ENCODE measurements around the gene RPP25L.

RPP25L gene

DNA sequence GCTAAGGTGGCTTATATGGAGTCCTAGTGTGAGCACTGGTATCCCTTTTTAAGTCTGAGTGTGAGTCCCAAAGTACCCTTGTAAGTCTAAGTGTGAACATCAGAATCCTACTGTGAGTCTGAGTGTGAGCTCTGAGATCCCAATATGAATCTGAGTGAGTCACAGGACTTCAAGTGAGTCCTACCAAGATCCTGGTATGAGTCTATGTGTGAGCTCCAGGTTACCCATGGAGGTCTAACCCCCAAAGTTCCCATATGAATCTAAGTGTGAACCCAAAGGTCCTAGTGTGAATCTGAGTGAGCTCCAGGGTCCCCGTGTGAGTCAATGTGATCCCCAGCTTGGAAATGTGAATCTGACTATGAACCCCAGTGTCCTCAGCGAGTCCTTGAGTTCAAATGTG is 24.6 kb downstream of the RPP25L start:
- H3K4me3 ChIP-seq (ENCODE audit: low read depth in 1 of 5, low read length in 5 of 5), result peak overlapping the region in 2 of 5 donors; percentile 9 to 82

GRCh38 chr9:34585946-34586669 is 25.8 kb downstream of the RPP25L start:
- Histone ChIP-seq H3K27me3 (ENCODE audit: control insufficient read depth in 5 of 5, insufficient read depth in 4 of 5, low read length in 5 of 5) (peaks cover 0 to 21% (median 19%) of the 10 kb centered on the region in 5 donors), H3K9ac (ENCODE audit: low read length in 5 of 5) (no peak overlapping the region), H3K36me3 (ENCODE audit: control insufficient read depth in 5 of 5, insufficient read depth in 5 of 5, low read length in 5 of 5) (no peaks in the 10 kb centered on the region), H3K4me3 (ENCODE audit: low read depth in 1 of 5, low read length in 5 of 5) (no peak overlapping the region), H3K27ac (ENCODE audit: low read depth, low read length) (no peak overlapping the region), H3K9me3 (ENCODE audit: control insufficient read depth in 5 of 5, low read length in 5 of 5) (no peaks in the 10 kb centered on the region), H3K4me1 (ENCODE audit: control insufficient read depth in 5 of 5, insufficient read depth in 5 of 5, low read length in 5 of 5) (peaks cover 4 to 71% (median 58%) of the 10 kb centered on the region in 5 donors)

More for the DNA sequence above, 24.6 kb downstream of the RPP25L start:
- H3K36me3 ChIP-seq (ENCODE audit: control insufficient read depth in 5 of 5, insufficient read depth in 5 of 5, low read length in 5 of 5), result no peaks in the 10 kb centered on the region
- no peak overlapping the region for H3K9ac ChIP-seq (ENCODE audit: low read length in 5 of 5)
- no peak overlapping the region for H3K27ac ChIP-seq (ENCODE audit: low read depth, low read length)
- peaks cover 0 to 21% (median 19%) of the 10 kb centered on the region in 5 donors for H3K27me3 ChIP-seq (ENCODE audit: control insufficient read depth in 5 of 5, insufficient read depth in 4 of 5, low read length in 5 of 5)
- peaks cover 4 to 83% (median 67%) of the 10 kb centered on the region in 5 donors for H3K4me1 ChIP-seq (ENCODE audit: control insufficient read depth in 5 of 5, insufficient read depth in 5 of 5, low read length in 5 of 5)
- H3K9me3 ChIP-seq (ENCODE audit: control insufficient read depth in 5 of 5, low read length in 5 of 5), result no peaks in the 10 kb centered on the region

DNA sequence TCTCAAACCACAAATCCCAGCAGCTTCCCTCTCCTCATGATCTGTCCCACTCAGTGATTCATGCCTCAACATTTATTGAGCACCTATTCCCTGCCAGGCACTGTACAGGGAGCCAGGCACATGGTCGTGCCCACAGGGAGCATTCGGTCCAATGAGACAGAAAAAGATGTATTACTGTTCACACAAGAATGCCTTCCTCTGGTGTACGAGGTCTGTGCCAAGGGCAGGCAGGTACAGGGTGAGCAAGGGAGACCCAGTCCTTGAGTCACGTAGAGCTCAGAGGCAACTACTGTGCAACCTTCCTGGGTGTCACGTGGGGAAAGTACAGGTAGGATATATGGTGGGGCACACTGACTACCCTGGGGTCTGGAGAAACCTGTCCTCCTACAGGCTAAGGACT is 26.9 kb downstream of the RPP25L start:
- peaks cover 0 to 23% (median 19%) of the 10 kb centered on the region in 5 donors for H3K27me3 ChIP-seq (ENCODE audit: control insufficient read depth in 5 of 5, insufficient read depth in 4 of 5, low read length in 5 of 5)

GRCh38 chr9:34582787-34583186 is 29.1 kb downstream of the RPP25L start:
- Histone ChIP-seq H3K36me3 (ENCODE audit: control insufficient read depth in 5 of 5, insufficient read depth in 5 of 5, low read length in 5 of 5) (peaks cover 0 to 5% (median 2%) of the 10 kb centered on the region in 5 donors), H3K4me3 (ENCODE audit: low read depth in 1 of 5, low read length in 5 of 5) (no peak overlapping the region), H3K9me3 (ENCODE audit: control insufficient read depth in 5 of 5, low read length in 5 of 5) (no peaks in the 10 kb centered on the region), H3K27ac (ENCODE audit: low read depth, low read length) (no peak overlapping the region), H3K9ac (ENCODE audit: low read length in 5 of 5) (no peak overlapping the region), H3K27me3 (ENCODE audit: control insufficient read depth in 5 of 5, insufficient read depth in 4 of 5, low read length in 5 of 5) (peaks cover 0 to 30% (median 16%) of the 10 kb centered on the region in 5 donors), H3K4me1 (ENCODE audit: control insufficient read depth in 5 of 5, insufficient read depth in 5 of 5, low read length in 5 of 5) (peaks cover 0 to 58% (median 38%) of the 10 kb centered on the region in 5 donors)

More for the DNA sequence above, 26.9 kb downstream of the RPP25L start:
- no peak overlapping the region for H3K27ac ChIP-seq (ENCODE audit: low read depth, low read length)
- peaks cover 0 to 5% (median 2%) of the 10 kb centered on the region in 5 donors for H3K36me3 ChIP-seq (ENCODE audit: control insufficient read depth in 5 of 5, insufficient read depth in 5 of 5, low read length in 5 of 5)
- no peak overlapping the region for H3K9ac ChIP-seq (ENCODE audit: low read length in 5 of 5)
- H3K4me1 ChIP-seq (ENCODE audit: control insufficient read depth in 5 of 5, insufficient read depth in 5 of 5, low read length in 5 of 5), result peaks cover 4 to 60% (median 46%) of the 10 kb centered on the region in 5 donors
- no peaks in the 10 kb centered on the region for H3K9me3 ChIP-seq (ENCODE audit: control insufficient read depth in 5 of 5, low read length in 5 of 5)
- H3K4me3 ChIP-seq (ENCODE audit: low read depth in 1 of 5, low read length in 5 of 5), result no peak overlapping the region

DNA sequence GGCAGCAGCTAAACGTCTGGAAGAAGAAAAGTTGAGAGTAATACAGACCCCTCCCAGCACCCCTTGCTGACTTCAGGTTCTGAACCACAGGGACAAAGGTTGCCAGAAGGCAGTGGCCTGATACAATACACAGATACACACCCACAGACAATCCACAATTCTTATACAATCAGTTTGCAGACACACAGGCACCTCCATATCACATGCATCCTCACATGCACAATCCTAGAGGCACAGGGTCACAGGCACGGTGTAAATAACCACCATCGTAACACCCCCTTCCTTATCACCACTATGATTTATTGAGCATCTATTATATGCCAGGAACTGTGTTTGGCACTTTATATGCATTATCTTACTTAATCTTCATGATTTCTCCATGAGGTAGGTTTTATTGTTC is 30.6 kb downstream of the RPP25L start:
- Histone ChIP-seq H3K4me1 (ENCODE audit: control insufficient read depth in 5 of 5, insufficient read depth in 5 of 5, low read length in 5 of 5) (peaks cover 0 to 43% (median 25%) of the 10 kb centered on the region in 5 donors), H3K9ac (ENCODE audit: low read length in 5 of 5) (peak overlapping the region in 1 of 5 donors; percentile 2), H3K27me3 (ENCODE audit: control insufficient read depth in 5 of 5, insufficient read depth in 4 of 5, low read length in 5 of 5) (peaks cover 0 to 35% (median 16%) of the 10 kb centered on the region in 5 donors), H3K9me3 (ENCODE audit: control insufficient read depth in 5 of 5, low read length in 5 of 5) (no peaks in the 10 kb centered on the region), H3K27ac (ENCODE audit: low read depth, low read length) (no peak overlapping the region), H3K36me3 (ENCODE audit: control insufficient read depth in 5 of 5, insufficient read depth in 5 of 5, low read length in 5 of 5) (peaks cover 0 to 8% (median 5%) of the 10 kb centered on the region in 5 donors), H3K4me3 (ENCODE audit: low read depth in 1 of 5, low read length in 5 of 5) (no peak overlapping the region)

DNA sequence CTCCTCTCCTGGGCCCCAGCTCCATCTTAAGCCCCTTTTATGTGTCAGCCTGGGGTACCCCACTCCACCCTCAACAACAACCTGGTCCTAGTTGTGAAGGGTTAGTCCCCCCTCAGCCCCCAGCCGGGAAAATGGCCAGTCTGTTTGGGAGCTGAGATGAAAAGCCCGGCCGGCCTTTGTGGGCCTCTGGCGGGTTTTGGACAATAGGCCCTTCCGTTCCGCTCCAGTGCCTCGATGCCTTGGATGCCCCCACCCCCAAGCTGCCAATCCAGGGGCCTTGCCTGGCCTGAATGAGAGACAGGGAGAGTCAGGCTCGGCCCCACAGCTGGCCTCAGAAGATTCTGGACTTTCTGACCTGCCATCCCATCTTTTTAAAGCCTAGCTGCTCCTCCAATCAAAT is 31.5 kb downstream of the RPP25L start:
- no peaks in the 10 kb centered on the region for H3K9me3 ChIP-seq (ENCODE audit: control insufficient read depth in 5 of 5, low read length in 5 of 5)
- H3K4me3 ChIP-seq (ENCODE audit: low read depth in 1 of 5, low read length in 5 of 5), result no peak overlapping the region
- H3K9ac ChIP-seq (ENCODE audit: low read length in 5 of 5), result peak overlapping the region in 2 of 5 donors; percentile 5 to 34
- peaks cover 0 to 33% (median 15%) of the 10 kb centered on the region in 5 donors for H3K4me1 ChIP-seq (ENCODE audit: control insufficient read depth in 5 of 5, insufficient read depth in 5 of 5, low read length in 5 of 5)
- peaks cover 0 to 29% (median 13%) of the 10 kb centered on the region in 5 donors for H3K27me3 ChIP-seq (ENCODE audit: control insufficient read depth in 5 of 5, insufficient read depth in 4 of 5, low read length in 5 of 5)
- no peak overlapping the region for H3K27ac ChIP-seq (ENCODE audit: low read depth, low read length)
- peaks cover 0 to 8% (median 6%) of the 10 kb centered on the region in 5 donors for H3K36me3 ChIP-seq (ENCODE audit: control insufficient read depth in 5 of 5, insufficient read depth in 5 of 5, low read length in 5 of 5)

DNA sequence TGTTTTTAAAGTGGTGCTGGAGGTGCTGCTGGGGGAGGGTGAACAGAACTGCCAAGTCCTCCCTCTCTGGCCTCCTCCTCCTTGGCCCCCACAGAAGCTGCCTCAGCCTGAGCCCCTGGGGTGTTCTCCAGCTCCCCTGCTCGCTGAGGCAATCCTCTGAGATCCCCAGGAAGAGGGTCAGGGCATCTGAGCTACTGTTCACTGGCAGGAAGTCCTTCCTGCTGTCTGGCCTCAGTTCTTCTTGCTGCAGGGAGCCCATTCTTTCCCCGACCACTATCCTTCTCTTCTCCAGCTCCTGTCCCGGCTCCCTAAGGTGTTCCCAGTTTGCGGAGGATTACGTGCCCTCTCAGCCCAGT is 32.1 kb downstream of the RPP25L start:
- H3K9me3 ChIP-seq (ENCODE audit: control insufficient read depth in 5 of 5, low read length in 5 of 5), result no peaks in the 10 kb centered on the region
- no peak overlapping the region for H3K27ac ChIP-seq (ENCODE audit: low read depth, low read length)
- H3K9ac ChIP-seq (ENCODE audit: low read length in 5 of 5), result peak overlapping the region in 1 of 5 donors; percentile 34
- H3K27me3 ChIP-seq (ENCODE audit: control insufficient read depth in 5 of 5, insufficient read depth in 4 of 5, low read length in 5 of 5), result peaks cover 0 to 25% (median 13%) of the 10 kb centered on the region in 5 donors
- peaks cover 0 to 10% (median 6%) of the 10 kb centered on the region in 5 donors for H3K36me3 ChIP-seq (ENCODE audit: control insufficient read depth in 5 of 5, insufficient read depth in 5 of 5, low read length in 5 of 5)
- H3K4me1 ChIP-seq (ENCODE audit: control insufficient read depth in 5 of 5, insufficient read depth in 5 of 5, low read length in 5 of 5), result peaks cover 0 to 28% (median 13%) of the 10 kb centered on the region in 5 donors
- H3K4me3 ChIP-seq (ENCODE audit: low read depth in 1 of 5, low read length in 5 of 5), result no peak overlapping the region

DNA sequence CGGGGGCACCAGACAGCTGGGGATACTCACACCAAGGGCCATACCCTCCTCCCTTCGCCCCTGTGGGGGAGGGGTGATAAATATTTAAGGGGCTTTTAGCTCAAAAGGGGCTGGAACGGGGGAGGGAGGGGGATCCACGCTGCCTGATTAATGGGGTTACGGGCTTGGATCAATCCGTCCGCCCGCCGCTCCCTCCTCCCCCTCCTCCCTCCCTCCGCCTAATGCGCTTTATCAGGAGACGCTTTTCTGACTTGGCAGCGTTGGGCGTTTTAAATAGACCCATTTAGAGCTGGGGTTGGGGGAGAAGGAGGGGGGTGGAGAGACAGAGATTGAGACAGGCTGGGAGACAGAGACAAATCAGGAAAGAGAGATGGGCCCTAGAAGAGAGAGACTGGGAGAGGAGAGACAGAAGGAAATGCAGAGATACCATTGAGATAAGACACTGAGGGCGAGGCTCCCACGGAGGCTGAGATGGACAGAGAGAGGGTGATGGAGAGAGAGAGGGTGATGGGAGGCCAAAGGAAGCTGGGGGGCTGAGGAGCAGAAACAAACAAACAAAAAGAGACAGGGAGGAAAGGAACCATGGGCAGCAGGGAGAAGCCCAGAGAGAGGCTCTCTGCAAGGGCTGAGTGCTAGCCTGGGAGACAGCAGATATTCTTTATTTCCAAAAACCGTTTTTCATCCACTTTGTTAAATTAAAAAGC is 32.6 kb downstream of the RPP25L start:
- H3K27ac ChIP-seq (ENCODE audit: low read depth, low read length), result no peak overlapping the region
- H3K9ac ChIP-seq (ENCODE audit: low read length in 5 of 5), result no peak overlapping the region
- H3K36me3 ChIP-seq (ENCODE audit: control insufficient read depth in 5 of 5, insufficient read depth in 5 of 5, low read length in 5 of 5), result peaks cover 0 to 13% (median 6%) of the 10 kb centered on the region in 5 donors
- peaks cover 0 to 25% (median 11%) of the 10 kb centered on the region in 5 donors for H3K4me1 ChIP-seq (ENCODE audit: control insufficient read depth in 5 of 5, insufficient read depth in 5 of 5, low read length in 5 of 5)
- no peak overlapping the region for H3K4me3 ChIP-seq (ENCODE audit: low read depth in 1 of 5, low read length in 5 of 5)
- no peaks in the 10 kb centered on the region for H3K9me3 ChIP-seq (ENCODE audit: control insufficient read depth in 5 of 5, low read length in 5 of 5)
- H3K27me3 ChIP-seq (ENCODE audit: control insufficient read depth in 5 of 5, insufficient read depth in 4 of 5, low read length in 5 of 5), result peaks cover 0 to 25% (median 13%) of the 10 kb centered on the region in 5 donors

DNA sequence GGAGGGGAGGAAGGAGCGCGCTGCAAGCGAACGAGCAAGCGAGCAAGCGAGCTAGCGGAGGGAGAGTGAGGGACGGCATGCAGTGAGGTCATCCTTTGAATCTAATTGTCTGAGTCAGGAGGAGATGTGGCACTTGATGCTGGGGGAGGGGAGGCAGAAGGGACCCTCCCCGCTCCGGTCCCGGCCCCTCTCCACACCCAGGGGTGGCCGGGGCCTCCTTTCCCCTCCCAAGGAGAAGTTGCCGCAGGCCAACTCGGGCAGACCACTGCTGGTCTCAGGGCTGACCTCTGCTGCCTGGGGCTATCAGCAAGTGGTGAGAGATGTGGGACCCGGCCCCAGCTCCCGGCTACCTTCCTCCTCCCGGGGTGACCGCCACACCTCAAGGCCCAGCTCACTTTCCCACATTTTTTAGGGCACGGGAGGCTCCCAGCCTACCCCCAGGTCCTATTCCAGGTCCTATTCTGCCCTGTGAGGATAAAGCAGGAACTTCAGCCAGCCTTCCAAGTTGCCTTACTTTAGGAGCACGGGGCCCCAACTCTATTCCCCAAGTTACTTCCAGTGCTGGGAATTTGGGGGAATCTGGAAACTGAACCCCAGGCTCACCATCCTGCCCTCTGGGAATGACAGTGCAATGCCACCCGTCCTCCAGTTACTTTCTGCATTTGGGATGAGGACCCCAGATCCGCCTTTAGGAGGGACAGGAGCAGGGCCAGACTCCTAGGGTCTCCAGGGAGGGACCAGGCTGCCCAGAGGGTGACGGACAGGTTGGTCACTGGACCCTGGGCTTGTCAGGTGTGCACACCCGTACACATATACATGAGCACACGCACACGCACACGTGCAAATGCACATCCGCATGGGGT is 33.4 kb downstream of the RPP25L start:
- H3K27ac ChIP-seq (ENCODE audit: low read depth, low read length), result no peak overlapping the region
- H3K9me3 ChIP-seq (ENCODE audit: control insufficient read depth in 5 of 5, low read length in 5 of 5), result no peaks in the 10 kb centered on the region
- H3K4me1 ChIP-seq (ENCODE audit: control insufficient read depth in 5 of 5, insufficient read depth in 5 of 5, low read length in 5 of 5), result peaks cover 0 to 21% (median 9%) of the 10 kb centered on the region in 5 donors
- no peak overlapping the region for H3K9ac ChIP-seq (ENCODE audit: low read length in 5 of 5)
- H3K27me3 ChIP-seq (ENCODE audit: control insufficient read depth in 5 of 5, insufficient read depth in 4 of 5, low read length in 5 of 5), result peaks cover 0 to 27% (median 13%) of the 10 kb centered on the region in 5 donors
- peaks cover 0 to 16% (median 6%) of the 10 kb centered on the region in 5 donors for H3K36me3 ChIP-seq (ENCODE audit: control insufficient read depth in 5 of 5, insufficient read depth in 5 of 5, low read length in 5 of 5)
- peak overlapping the region in 1 of 5 donors; percentile 40 for H3K4me3 ChIP-seq (ENCODE audit: low read depth in 1 of 5, low read length in 5 of 5)

Data from subcutaneous abdominal adipose tissue (tissue), 5 donors.